RCC 7860 (cell line): Measurements from ENCODE around the gene PRSS36.

Experiments
- DNase-seq: peaks from one replicate; pipeline ENCODE4 v3.0.0-alpha.2; 2015; ENCODE audit warnings: low spot score
- FAIRE-seq: peaks from 2 replicates; lab custom pipeline; 2012; peaks lifted over from hg19 to GRCh38; lab: Jason Lieb, UNC

PRSS36 gene

DNA sequence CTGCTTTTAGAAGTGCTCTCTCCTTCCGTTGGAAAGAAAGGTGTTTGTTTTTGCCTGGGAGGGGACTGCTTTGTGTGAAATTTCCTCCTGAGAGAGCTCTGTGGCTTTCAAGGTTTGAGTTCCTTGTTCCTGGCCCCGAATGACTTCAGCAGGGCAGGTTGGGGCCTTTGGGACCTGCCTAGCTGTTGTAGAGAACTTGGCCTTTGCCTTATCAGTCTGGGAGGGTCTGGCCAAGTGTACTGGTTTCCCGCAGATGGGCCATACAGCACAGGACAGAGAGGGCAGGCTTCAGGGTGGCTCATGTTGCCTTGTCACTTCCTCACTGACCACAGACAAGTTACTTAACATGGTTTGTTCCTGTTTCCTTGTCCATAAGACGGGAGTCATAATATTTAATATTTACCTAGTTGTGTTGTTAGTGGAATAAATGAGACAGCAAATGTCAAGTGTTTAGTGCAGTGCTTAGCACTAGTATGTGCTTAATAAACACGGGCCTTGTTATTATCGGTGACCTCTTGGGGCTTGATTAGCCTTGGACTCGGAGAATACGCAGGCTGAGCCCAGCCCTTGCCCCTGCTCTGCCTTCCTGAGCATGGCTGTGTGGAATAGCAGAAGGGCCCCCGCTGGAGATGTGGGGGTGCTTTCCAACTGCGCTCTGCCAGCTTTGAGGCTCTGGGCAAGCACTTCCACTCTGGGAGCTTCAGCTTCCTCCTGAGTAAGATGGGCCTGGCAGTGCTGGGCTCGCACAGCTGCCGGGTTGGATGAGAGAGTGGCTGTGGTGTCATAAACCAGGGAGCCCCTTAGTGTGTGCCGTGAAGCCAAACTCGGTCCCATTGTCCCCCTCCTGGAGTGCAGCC lies 20.9 kb downstream of the PRSS36 start:
- FAIRE-seq (no peak), DNase-seq (no peak)

DNA sequence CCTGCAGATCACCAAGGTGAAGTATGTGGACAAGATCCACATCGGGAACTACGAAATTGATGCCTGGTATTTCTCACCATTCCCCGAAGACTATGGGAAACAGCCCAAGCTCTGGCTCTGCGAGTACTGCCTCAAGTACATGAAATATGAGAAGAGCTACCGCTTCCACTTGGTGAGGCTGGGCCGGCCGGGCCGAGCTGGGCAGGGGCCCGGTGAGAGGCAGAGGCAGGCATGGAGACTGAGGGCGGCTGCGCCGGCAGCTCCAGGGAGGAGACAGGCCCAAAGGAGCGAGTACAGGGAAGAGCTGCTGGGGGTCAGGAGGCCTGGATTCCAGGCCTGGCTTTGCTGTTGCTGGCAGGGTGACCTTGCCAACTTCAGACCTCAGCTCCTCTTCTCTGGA lies 22.7 kb downstream of the PRSS36 start:
- DNase-seq: no peak
- no peak for FAIRE-seq

DNA sequence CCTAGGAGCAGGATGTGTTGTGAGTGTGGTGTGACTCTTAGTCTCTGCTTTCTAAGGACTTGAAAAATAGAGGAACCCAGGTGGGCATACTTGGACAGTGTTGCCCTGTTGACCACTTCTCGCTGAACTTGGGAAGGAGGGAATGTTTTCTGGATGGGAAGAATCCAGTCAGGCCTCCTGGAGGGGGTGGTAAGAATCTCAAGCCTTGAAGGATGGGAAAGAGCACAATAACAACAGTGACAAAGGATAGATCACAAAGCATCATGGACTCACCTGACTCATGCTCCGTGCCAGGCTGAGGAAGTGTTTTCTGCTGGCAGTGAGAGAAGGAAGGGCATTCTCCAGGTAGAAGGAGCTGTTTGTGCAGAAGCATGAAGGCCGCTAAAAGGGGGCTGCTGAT lies 24.0 kb downstream of the PRSS36 start:
- no peak for FAIRE-seq
- DNase-seq: no peak

DNA sequence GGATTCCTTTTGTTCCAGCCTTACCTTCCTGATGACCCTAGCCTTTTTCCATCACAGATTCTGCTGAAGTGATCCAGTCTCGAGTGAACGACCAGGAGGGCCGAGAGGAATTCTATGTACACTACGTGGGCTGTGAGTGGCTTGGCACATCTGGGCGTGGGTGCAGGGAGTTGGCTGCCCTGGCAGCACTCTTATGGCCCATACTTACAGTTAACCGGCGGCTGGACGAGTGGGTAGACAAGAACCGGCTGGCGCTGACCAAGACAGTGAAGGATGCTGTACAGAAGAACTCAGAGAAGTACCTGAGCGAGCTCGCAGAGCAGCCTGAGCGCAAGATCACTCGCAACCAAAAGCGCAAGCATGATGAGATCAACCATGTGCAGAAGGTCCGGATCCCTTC lies 29.7 kb downstream of the PRSS36 start:
- DNase-seq (no peak), FAIRE-seq (no peak)

DNA sequence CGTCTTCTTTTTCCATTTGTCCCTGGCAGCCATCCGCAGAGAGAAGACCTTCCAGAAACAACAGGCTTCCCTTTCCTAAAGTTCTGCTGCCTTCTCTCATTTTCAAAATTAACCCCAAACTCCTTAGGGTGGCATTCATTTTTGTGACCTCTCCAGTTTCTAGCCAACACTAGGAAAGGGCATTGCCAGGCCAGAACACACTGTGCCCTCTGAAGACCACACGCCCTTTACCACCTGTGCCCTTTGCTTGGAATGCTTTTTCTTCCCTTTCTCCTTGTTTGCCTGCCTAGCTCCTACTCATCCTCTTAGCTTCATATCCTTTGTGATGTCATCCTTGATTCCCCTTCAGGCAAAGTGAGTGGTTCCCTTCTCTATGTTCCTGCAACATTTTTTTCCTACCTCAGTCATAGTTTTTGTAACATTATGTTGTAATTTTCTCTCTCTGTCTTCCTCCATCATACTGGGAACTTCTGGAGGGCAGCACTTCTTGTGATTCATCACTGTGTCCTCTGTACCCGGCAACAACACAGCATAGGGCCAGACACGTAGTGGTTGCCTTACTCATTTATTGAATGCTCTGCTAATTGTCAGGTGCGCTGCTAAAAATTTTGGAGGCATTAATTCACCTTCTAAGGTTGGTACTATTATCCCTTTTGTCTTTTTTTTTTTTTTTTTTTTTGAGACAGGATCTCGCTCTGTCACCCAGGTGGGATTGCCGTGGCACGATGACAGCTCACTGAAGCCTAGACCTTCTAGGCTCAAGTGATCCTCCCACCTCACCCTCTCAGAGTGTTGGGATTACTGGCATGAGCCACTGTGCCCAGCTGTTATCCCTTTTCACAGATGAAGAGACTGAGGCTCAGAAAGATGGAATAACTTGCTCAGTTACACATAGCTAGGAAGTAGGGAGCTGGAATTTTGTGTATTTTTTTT lies 31.4 kb downstream of the PRSS36 start:
- peak; percentile 14 for DNase-seq
- FAIRE-seq: no peak

DNA sequence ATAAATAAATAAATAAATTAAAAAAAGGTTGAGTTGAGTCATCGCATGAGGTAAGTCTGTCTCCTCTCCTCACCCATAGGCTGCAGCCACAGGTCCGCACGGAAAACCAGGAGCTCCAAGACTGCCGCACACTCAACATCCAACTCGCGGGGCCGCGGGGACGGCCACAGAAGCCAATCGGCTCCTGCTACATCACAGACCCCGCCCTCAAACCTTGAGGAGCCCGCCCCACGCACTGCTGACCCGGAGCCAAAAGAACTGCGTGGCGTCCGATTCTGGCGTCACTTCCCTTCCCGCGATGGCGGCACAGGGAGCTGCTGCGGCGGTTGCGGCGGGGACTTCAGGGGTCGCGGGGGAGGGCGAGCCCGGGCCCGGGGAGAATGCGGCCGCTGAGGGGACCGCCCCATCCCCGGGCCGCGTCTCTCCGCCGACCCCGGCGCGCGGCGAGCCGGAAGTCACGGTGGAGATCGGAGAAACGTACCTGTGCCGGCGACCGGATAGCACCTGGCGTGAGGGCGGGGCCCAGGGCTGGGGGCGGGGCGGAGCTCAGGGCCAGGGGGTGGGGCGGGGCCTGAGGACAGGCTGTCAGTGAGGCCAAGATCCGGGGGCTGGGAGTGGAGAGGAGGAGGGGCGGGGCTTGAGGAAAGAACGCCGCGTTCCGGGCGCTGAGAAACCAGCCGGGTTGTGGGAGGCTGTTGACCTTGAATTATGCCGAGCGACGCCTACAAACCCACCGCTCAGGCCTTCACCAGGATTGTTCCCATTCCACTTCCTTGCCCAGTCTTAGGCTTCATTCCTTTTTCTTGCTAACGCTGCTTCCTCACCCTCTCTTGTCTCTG lies 32.3 kb downstream of the PRSS36 start, which contains the start of gene KAT8:
Gene KAT8, plus strand, starts transcription at position 281 of the 839 bp plus-strand sequence. Its CDS starts 18 bp downstream, at position 299.
- DNase-seq (peak; percentile 95), FAIRE-seq (peak; percentile 83)

DNA sequence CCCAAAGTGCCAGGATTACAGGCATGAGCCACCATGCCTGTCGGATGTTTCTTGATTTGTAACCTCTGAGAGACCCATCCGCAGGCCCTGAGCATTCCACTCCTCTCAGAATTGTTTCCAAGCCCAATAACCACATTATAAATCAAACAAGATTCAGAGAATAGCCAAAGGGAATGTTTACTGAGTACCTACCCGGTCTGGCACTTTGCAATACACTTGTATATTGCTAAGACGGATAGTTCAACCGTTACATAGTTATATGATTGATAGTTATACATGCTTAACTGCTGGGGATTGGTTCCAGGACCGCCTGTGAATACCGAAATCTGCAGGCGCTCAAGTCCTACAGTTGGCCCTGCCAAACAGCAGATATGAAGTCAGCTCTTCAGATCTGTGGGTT lies 35.4 kb downstream of the PRSS36 start:
- DNase-seq (no peak), FAIRE-seq (no peak)

DNA sequence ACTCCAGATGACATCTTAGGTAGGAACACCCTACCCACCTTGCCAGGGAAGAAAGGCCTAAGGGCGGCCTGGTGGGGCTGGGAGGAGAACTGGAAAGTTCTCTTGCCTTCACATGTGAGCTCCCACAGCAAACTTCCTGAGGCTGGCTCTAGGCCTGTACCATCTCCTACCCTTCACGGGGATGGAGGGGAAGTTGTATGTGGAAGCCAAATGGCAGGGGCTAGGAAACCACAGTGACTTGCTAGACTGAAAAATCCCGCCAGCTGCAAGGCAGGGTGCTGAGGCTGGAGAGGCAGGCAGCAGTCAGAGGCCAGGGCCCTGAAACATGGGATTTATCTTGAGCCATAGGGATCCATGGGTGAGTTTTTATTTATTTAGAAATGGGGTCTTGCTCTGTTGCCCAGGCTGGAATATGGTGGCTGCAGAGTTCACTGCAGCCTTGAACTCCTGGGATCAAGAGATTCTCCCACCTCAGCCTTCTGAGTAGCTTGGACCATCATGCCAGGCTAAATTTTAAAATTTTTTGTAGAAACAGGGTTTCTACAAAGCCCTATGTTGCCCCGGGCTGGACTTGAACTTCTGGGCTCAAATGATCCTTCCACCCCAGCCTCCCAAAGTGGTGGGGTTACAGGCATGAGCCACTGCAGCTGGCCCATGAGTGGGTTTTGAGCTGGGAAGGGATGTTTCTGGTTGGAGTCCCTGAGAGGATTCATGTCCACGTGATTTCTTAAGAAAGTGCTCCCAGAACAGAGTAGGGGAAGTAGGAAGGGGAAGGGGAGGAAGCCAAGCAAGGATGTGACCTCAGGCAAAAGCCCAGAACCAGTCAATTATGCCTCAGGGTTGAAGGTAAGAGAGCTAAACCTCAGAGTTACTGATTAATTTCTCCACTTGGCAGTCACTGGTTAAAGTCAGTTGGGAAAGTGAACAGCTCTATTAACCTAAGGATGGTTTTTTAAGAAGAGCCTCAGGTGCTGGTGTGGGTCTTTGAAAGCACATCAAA lies 36.4 kb downstream of the PRSS36 start:
- DNase-seq: peak; percentile 89
- FAIRE-seq: peak; percentile 94

DNA sequence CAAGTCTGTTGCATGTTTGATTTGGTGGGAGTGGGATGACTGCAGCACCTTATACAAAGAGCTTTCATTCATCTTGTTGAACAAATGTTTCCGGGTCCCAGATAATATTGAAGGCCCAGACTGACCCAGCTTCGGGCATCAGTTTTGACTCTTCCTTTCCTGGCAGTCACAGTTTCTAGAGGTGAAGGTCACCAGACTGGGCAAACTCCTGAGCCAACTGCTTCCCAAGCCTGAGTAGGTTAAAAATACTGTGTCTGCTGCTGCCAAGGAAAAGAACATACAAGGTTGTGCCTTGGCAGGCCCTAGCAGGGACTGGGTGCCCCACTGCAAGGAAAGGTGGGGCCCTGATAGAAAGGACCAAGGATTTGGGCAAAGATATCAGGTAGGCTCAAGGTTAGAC lies 37.2 kb downstream of the PRSS36 start:
- DNase-seq (no peak), FAIRE-seq (no peak)

DNA sequence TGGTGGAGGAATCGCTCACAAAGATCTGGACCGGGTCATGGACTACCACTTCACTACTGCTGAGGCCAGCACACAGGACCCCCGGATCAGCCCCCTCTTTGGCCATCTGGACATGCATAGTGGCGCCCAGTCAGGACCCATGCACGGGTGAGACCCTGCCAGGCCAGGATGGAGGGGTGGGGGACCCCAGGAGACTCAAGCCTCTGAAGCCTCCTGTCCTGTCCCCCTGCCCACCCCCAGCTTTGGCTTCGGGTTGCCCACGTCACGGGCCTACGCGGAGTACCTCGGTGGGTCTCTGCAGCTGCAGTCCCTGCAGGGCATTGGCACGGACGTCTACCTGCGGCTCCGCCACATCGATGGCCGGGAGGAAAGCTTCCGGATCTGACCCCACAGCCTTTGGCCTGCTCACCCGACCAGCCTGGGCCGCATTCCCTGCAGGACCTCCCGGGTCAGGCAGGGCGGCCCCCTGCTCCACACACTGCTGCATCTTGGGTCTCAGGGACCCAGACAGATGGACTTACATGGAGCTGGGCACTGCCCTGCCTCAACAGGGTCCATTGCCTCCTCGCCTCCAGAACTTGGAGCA lies 37.9 kb downstream of the PRSS36 start:
- FAIRE-seq (no peak), DNase-seq (no peak)

DNA sequence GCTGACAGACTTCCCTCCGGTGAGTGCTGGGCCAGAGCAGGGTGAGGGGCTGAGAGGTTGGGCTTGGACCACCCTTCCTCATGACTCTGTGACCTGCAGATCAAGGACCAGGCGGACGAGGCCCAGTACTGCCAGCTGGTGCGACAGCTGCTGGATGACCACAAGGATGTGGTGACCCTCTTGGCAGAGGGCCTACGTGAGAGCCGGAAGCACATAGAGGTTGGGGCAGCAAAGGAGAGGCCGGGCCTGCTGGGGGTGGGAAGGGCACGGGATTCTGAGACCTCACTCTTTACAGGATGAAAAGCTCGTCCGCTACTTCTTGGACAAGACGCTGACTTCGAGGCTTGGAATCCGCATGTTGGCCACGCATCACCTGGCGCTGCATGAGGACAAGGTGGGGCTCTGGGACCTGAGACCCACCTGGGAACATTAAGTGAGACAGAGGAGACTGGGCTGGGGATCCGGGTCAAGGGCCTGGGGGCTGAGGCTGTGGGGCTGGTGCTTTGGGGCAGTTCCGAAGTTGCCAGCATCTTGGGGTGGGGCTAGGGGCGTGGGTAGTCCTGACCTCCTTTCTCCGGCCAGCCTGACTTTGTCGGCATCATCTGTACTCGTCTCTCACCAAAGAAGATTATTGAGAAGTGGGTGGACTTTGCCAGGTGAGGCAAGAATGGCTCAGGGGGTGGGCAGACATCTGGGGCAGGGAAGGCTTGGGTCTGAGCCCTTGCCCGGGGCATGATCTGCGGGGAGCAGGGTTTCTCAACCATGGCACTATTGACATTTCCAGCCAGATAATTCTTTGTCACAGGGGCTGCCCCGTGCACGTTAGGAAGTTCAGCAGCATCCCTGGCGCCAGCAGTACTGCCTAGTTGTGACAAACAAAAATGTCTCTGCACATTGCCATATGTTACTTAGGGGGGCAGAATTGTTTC lies 39.5 kb downstream of the PRSS36 start:
- DNase-seq (no peak), FAIRE-seq (no peak)

DNA sequence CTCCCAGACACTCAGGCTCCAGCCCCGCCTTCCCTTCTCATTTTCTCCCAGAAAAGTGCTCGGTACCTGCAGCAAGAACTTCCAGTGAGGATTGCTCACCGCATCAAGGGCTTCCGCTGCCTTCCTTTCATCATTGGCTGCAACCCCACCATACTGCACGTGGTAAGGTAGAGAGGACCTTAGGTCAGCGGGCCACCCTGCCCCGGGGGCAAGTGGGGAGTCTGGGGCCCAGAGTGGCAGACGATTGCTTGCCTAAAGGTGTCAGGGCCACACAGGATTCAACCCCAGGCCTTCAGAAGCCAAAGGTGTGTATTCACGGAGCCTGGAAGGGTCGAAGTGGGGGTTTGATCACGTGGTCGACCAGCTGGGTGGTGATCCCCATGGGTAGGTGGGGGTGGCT lies 40.2 kb downstream of the PRSS36 start:
- DNase-seq: no peak
- no peak for FAIRE-seq

DNA sequence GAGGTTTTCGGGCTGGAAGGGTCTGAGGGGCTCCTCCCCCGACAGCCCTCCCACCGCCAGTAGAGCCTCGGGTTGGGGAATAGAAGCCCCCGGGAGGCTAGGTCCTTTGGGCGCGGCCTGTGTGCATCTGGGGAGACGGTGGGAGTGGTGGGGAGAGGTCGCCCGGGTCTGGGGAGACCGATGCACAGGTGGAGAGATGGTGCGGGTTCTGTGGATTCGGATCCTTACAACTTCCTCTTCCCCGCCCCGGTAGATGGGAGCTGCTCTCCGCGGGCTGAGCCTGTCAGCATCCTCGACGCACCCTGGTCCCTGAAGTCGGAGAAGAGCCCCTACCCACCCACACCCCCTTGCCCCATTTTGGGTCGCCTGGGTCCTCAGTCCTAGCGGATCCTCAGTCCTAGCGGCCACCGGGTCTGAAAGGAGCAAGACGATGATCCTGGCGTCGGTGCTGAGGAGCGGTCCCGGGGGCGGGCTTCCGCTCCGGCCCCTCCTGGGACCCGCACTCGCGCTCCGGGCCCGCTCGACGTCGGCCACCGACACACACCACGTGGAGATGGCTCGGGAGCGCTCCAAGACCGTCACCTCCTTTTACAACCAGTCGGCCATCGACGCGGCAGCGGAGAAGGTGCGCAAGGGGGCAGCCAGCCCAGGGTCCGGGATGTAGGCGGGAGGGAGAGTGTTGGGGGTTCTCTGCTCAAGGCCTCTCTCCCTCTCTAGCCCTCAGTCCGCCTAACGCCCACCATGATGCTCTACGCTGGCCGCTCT lies 40.9 kb downstream of the PRSS36 start:
- DNase-seq: no peak
- no peak for FAIRE-seq

DNA sequence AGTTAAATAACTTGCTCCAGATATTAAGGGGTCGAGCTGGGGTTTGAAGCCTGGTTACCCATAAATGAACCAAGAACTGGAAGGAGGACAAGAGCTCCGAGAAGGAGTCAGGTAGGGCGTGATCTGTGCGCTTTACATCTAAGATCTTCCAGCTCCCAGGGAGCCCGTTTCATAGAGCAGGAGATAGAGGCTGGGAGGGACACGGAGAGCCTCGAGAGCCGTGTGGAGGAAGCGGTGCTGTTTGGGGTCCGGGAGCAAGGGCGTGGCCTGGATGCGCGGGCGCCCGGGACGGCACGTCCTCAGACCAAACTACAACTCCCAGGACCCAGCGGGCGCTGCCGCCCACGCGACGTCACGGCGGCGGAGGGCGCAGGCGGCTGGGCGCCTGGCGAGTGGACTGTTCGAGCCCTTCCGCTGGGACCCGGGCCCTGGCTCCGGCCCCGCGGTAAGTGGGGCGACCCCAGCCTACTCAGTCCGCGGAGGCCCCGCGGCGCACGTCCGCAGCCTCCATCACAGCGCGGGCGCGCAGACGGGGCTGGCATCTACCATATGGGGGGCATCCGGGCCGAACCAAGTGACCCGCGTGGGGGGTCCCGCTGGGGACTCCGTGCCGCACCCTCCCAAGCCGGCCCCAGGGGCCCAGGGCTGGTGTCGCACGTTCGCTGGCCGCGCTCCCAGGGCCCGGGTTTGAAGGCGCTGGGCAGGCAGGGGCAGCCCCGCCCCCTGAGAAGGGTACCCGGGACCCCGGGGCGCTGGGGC lies 41.7 kb downstream of the PRSS36 start, which contains the start of gene BCKDK:
Gene BCKDK, plus strand, starts transcription at position 352 of the 759 bp plus-strand sequence. CDS start 838 bp downstream, outside the sequence.
- DNase-seq (peak; percentile 49), FAIRE-seq (no peak)

DNA sequence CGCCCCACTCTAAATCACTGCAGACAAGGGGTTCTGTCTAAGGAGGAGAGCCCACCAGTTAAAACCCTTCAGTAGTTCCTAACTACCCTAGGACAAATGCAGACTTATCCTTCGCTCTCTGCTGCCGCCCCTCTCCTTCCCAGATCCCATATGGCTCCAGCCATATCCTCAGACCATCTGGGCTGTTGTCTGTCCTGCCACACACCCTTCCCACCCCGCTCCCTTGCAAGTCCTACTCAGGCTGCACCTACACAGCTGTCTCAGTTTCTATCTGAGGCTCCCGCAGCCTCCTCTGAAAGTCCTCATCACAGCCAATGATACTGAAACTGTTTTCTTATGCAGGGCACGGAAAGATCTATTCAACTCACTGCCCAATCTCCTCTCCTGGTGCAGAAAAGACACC lies 42.4 kb downstream of the PRSS36 start:
- FAIRE-seq (no peak), DNase-seq (no peak)
